Activated CD4-positive, CD25-positive, alpha-beta regulatory T cell (primary cell): ENCODE data around the gene ZNF835.

ENCODE experiments used
- DNase-seq, 4 experiments: peaks; one replicate each; lab custom pipeline; 2025; lab: John Stamatoyannopoulos, UW

The ZNF835 gene

DNA sequence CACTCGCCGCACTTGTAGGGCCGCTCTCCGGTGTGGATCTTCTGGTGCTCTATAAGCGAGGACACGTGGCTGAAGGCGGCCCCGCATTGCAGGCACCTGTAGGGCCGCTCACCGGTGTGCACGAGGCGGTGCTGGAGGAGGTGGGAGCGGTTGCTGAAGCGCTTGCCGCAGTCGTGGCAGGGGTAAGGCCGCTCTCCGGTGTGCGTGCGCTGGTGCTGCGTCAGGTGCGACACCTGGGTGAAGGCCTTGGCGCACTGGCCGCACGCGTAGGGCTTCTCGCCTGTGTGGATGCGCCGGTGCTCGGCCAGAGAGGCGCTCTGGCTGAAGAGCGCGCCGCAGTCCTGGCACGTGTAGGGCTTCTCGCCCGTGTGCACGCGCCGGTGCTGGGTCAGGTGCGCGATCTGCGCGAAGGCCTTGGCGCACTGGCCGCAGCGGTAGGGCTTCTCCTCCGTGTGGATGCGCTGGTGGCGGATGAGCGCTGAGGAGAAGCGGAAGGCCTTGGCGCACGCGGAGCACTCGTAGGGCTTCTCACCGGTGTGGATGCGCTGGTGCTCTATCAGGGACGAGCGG is 7.5 kb downstream of the ZNF835 start:
- DNase-seq: no peak

DNA sequence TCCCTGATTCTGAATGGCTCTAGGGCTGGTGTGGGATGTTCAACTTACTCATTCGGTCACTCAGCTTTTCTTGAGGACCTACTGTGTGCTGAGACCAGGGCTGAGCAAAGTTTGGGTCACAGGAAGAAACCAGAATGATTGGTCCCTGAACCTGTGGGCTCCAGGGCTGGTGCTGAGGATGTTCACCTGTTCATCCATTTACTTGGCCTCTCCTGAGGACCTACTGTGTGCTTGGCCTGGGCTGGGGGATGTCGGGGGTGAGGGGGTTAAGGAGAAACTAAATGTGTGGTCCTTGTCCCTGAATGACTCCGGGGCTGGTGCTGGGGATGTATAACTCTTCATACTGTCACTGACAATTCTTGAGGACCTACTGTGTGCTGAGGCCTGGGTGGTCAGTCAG is 10.3 kb downstream of the ZNF835 start:
- DNase-seq: no peak

- DNase-seq: no peak
Observed at GRCh38 chr19:56660381-56661107, 11.0 kb downstream of the ZNF835 start.

DNA sequence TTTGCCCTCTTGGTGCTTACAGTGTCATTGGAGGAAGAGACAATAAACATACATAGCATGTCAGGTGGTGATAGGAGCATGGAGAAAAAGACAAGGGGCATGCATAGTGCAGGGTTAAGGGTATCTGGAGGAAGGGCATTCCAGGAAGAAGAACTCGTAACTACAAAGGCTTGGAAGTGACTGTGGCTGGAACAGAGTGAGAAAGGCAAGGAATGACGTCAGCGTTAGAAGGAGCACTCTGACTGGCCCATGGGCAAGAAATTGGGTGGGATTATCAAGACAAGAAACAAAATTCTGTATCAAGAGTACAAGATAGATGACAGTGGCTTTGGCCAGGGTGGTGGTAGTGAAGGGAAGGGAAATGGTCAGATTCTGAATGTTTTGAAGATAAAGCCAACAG is 17.4 kb downstream of the ZNF835 start:
- no peak for DNase-seq

DNA sequence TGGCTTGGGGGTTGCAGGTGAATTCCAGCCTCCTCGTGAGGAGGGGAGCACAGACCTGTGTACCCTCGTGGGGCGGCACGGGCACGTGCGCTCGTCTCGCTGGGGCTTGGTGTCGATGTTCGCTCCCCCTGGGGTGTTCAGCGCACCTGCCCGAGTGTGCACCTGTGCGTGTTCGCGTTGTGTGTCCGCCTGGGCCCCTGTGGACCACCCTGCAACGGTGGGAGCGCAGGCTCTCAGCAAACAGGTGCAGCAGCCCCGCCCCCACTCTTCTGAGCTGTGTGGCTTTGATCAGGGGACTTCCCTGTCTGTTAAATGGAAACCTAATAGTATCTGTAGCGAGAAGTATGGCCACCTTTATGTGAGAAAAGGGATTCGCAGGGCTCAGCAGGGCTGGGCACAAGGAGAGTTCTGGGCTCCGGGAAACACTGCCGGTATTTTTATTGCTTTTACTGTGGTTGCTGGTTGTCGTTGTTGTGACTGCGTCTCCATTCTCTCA is 28.0 kb downstream of the ZNF835 start:
- no peak for DNase-seq

DNA sequence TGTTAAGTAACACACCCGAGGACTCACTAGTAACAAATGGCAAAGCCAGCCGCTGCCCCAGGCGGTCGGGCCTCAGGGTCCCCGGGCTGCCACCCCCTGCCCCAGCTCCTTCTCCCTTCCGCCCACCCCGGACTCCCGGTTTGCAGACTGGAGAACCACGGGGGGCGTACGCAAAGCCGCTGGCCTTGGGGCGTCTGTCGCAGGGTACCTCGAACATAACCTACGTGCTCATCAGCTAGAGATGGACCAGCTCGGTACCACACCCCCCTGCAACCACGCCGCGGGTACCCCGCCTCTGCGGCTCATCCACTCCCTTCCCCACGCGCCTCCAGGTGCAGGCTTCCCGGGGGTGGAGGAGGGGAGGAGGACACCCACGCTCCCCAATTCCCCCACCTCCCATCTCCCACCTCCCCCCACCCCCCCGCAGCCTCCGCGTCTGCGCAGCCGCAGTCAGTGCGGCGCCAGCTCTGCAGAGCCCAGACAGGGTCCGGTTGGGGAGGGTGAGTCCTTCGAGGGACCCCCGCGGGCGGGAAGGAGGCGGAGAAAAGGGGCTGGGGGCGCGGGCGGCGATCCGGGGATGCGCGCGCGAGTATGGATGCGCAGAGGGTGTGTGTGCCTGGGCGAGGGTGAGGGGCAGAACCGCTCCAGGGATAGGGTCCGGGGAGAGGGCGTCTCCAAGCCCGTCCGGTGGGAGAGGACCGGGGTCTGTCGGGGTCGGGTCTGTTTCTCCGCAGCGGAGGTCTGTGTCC is 28.7 kb downstream of the ZNF835 start, which contains the start of gene SMIM17:
Gene SMIM17, plus strand, starts transcription at position 449 of the 749 bp plus-strand sequence. CDS start 2,509 bp downstream, outside the sequence.
- DNase-seq: no peak

DNA sequence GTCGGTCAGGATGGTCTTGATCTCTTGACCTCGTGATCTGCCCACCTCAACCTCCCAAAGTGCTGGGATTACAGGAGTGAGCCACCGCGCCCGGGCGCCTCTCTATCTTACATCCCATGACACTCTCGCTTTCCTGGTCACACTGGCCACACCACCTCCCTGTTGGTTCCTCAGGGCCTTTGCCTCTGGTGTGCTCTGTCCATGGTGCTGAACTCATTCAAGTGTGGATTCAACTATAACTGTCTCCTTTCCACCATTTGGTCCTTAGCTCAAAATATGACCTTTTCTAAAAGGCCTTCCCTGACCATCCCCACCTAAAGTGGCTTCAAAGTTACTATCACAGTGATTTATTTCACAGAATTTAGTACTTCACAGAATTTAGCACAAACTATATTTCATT is 32.3 kb downstream of the ZNF835 start:
- no peak for DNase-seq

GRCh38 chr19:56637976-56638555 is 33.5 kb downstream of the ZNF835 start:
- no peak for DNase-seq

GRCh38 chr19:56633021-56633420 is 38.5 kb downstream of the ZNF835 start:
- no peak for DNase-seq

GRCh38 chr19:56625708-56626107 is 45.8 kb downstream of the ZNF835 start:
- DNase-seq: no peak

DNA sequence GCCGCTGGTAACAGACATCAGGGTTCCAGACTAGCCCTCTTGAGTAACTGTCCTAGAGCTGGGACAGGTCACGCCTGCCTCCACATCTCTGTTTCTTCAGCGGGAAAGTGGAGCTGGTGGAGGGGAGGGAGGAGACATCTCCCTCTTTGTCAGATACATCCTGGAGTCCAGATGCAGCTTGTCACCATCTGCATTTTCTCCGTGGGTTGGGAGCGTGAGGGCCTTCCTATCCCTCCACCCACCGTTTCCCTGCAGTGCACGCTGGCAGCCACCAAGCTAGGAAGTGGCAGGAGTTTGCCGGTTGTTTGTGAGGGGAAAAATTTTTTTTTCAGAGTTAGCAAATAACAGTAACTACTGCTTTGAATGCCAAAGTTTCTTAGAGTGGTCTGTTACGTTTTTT is 48.6 kb downstream of the ZNF835 start:
- no peak for DNase-seq

DNA sequence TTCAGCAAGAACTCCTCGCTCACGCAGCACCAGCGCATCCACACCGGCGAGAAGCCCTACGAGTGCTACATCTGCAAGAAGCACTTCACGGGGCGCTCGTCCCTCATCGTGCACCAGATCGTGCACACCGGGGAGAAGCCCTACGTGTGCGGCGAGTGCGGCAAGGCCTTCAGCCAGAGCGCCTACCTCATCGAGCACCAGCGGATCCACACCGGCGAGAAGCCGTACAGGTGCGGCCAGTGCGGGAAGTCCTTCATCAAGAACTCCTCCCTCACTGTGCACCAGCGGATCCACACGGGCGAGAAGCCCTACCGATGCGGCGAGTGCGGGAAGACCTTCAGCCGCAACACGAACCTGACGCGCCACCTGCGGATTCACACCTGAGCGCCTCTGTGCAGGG is 49.2 kb downstream of the ZNF835 start:
- no peak for DNase-seq

DNA sequence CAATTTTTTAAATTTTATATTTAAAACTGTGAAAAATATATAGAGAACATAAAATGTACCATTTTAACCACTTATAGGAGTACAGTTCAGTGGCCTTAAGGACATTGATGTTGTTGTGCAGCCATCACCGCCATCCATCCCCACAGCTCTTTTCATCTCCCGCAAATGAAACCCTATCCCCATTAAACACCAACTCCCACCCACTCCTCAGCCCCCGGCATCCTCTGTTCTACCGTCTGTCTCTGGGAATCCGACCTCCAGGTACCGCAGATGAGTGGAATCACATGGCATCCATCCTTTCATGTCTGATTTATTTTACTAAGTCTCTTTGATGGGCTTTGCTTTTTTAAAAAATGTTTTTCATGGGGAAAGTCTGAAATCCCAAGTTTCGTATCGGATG is 52.4 kb downstream of the ZNF835 start:
- DNase-seq: no peak

- no peak for DNase-seq
Observed at GRCh38 chr19:56617531-56617930, 54.0 kb downstream of the ZNF835 start.

- no peak for DNase-seq
Observed at GRCh38 chr19:56613639-56614038, 57.9 kb downstream of the ZNF835 start.

DNA sequence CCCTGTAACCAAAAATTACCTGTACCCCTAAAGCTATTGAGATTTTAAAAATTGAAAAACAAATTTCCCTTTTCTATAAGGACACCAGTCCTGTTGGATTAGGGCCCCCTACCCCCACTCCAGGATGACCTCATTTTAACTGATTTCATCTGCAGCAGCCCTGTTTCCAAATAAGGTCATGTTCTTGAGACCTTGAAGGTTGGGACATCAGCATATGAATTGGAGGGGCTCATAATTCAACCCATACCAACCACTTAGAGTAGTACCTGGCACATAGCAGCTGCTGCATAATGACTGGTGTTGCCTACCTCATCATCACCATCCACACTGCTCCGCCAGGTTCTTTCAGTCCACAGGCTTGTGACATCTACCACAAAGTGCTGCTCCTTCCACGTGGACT is 58.8 kb downstream of the ZNF835 start:
- DNase-seq: no peak
